ENCODE data around the gene ZSWIM6.

ZSWIM6 gene

DNA sequence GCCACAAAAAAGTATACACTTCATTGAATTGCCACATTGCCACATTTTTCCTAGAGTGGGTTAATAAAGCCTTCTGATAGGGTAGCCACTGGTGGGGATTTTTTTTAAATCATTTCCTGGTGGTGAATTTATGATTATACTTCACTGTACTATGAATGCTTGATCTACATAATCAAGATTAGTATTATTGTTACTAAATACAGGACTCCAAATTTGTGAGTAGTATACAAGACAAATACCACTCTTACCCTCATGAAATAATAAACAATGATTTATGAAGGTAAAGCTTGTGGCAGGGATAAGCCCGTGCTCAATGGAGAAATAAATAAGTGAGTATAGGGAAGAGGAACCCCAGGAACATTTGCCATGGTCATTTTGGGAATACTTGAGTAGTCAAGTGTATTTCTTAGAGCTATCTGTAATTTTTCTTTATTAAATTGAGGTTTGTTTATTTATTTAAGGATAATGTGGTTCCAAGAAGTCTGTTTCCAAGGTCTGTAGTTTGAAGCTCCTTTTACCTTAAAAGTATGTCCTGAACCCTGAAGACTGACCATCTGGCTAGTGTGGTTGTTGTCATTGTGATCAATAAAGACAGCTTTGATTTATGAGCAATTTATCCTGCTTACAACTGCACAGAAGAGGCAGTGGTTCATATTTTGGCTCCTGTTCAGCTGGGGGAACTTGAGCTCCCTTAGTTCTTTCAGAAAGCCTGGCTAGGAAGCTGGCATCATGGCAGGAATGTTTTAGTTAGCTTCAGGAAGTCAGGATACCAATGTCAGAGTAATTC is 118.6 kb downstream of the ZSWIM6 start:
- DNase-seq, result no peak

DNA sequence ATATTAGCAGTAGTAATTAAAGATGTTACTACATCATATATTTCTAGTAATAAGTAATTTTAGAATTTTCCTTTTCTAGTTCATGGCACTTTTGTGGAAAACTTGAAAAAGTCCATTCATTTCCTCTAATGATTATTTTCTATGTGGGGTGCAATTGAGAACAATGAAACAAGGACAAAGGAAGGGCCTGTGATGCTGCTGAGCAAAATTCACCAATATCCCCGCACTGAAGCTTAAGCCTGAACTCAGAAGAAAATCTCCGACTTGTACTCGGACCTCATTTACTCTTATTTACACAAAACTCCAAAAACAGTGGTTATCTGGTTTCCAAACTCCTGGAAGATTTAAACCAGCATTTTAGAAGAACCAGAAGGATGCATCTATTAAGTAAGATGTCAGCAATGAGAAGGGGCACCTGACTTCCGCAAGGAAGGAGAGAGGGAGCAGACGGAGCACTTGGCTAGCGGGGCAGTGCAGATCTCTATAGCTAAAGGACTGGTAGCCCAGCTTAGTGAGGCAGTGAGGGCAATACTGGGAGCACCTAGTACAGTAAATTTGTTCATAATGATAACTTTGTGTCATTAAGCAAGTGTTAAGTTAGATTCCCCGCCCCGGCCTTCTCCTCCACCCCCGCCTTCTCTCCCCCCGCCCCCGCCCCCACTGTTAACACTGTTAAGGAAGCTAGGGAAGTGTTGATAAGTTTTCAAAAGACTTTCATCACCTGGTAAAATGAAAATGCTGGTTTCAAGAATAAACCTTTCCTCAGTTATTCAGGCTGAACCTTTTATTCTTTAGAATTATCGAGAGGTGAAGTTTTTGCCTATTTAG is 123.3 kb downstream of the ZSWIM6 start:
- DNase-seq, result no peak

DNA sequence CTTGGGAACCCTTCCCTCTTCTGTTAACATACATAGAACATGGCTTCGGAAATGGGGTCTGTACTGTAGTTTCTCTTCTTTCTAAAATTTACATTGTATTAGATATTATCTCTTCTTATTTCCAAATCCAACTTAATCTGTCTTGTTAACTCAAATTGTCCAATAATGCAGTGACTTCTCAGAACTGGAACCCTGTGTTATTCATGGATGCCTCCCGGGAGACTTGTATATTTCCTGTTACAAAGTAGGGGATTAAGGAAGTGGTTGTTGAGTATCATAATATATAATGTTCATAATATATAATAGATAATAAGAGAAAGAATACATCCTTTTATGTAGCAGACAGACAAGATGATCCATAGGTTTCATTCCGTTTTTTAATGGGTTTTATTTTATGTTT is 128.4 kb downstream of the ZSWIM6 start:
- no peak for DNase-seq

DNA sequence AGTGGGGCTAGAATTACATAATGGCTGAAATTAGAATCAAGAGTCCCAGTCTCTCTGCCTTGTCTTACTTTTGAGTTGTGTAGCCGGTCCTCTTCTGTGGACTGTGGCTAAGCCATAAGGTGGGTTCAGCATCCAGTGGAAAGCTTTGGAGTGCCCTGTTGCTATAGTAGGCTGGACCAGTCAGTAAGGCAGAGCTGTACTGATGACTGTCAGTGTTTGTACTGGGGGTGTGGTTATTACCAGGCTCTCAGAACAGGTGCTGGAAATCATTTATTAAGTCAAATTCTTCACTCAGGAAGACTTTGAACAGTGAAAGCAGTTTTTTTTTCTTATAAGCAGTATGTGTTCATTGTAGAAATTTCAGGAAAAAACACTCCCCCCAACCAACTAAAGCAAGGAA is 129.4 kb downstream of the ZSWIM6 start:
- DNase-seq, result no peak

DNA sequence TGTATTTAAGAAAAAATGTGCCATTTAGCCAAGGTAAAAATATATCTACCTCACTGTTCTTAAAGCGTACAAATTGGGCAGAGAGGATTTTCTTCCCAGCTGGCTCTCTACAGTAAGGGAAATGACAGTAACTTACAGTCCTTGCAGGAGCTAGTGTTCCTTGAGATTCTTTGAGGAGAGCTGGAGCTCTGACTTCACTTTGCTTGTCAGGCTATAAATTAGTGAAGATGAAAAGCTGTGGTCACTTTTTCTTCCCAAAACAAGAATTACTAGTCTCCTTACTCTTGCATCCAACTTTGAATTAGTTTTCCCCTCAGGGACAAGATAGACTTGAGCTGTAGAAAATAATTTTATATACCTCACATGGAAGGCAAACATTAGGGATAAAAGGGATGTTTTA is 129.9 kb downstream of the ZSWIM6 start:
- no peak for DNase-seq

DNA sequence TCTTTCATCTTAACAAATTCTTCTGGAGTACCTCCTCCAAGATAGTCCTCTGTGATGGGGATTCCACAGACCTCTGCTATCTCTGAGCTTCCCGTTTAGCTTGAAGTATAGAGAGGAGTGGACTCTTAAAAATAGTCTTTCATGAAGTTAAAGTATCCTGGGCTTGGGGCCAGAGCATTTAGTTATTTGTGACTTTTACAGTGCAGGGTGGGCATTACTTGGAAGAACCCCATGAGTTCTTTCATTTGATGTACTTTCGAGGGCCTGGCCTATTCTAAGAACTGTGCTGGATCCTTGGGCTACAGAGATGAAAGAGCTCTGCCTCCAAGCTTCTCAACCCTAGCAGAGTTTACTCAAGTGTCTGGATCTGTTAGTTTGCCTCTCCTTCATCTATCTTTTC is 131.5 kb downstream of the ZSWIM6 start:
- DNase-seq, result no peak

DNA sequence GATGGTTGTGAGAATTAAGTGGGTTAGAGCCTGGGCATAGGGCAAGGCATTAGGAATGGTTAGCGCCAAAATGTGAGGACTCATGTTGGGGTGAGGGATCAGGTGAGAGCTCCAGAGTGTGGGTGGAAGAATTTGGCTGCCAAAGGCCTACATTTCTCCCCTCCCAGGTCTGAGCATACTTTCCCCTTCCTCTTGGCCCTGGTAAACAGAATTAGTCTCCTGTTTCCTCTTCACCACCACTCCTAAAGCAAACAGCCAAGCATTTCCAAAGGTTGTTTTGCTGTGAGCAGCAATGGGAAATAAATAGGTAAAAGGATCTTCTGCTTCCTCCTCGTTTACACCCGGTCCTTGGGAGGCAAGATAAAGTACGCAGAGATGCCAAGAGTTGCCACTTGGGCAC is 132.5 kb downstream of the ZSWIM6 start:
- no peak for DNase-seq

DNA sequence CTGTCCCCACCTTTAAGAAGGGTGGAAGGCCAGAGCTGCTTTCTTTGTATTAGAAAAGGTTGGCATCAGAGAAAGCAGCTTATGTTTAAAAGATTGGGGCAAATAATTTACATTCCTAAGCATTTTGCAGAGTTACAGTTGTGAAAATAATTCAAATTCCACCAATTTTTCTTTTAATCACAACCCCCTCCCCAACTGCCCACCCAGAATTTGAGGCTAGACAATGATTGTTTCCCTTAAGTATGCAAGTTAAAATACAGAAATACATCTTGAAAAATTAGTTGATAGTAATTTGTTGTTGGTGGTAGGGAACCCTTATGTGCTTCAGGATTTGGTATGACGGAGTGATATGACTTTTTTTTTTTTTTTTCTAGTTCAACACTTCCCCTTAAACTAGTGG is 133.0 kb downstream of the ZSWIM6 start:
- no peak for DNase-seq

DNA sequence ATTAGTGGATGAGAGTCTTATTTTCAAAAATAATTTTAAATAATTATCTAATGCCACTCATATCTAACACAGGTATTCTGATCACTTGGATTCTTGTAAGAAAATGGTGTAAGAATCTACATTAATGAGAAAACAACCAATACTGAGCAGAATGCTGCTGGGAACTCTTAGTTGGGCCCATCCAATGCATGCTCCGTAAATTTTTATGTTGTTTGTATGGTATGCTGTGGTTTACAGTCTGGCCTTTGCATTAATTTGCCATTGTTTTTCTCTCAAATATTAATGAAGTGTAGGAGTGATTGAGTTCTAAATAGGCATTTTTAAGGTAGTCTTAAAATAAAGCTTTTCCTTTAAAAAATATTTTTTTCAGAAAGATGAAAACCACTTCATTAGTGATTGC is 133.4 kb downstream of the ZSWIM6 start:
- DNase-seq, result no peak

DNA sequence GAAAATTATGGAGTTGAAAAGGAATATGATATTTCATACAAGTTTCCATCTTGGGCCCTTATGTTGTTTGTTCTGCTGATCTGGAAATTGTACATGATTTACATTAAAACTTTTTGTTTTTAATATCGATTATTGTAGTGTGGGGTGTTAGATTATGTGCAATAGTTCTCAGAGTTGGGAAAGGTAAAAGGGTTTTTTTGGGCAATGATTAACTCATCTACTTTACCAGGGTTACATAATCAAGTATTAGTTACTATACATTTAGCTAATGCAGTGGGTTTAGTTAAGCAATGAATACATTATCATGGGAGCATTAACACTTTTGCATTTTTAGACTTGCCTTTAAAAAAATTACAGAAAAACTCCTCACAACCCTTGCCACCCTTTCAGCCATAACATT is 134.0 kb downstream of the ZSWIM6 start:
- DNase-seq, result no peak

DNA sequence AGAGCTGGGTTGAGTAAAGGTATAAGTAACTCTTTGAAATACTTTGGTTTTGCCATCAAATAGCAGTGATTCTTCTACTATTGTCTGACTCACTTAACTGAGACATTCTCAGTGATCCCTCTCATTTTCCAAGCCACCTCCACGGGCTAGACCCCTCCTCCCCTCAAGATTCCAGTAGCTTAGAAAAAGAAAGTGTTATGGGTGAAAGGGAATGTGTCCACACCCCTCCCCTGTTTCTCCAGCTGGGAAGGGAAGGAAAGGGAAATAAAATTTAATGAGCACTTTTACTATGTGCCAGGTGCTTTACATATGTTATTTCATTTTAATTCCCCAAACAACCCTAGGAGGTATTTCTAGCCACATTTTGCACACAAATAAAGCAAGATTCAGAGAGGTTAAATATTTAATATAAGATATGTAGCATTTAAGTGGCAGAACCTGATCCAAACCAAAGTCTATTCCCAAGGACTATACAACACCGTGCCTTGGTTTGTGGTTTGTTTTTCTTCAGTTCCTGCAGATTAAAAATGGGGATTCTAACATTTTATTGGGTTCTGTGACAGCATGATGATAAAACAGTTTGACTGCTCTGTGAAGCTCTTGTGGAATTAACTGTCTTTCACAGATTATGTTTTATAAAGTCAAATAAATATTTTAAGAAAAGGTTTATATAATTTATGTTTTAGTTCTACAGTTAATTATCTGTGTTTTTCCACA is 135.9 kb downstream of the ZSWIM6 start:
- DNase-seq, result no peak

DNA sequence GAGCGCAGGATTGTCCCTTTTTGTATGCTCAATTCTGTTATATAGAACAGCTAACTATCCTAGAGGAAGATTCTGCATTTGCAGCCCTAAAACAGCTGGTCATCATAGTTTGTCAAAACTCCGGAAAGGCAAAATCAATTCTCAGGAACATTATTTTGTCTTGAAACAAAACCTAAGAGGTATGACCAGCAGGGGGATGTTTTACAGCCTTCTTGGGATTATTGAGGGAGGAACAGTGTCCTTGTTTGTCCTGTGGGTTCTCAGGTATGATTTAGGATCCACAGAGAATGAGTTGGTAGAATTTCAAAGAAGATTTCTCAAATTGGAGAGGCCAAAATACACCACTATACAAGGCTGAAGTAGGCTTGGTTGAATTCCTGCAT is 136.4 kb downstream of the ZSWIM6 start:
- no peak for DNase-seq

DNA sequence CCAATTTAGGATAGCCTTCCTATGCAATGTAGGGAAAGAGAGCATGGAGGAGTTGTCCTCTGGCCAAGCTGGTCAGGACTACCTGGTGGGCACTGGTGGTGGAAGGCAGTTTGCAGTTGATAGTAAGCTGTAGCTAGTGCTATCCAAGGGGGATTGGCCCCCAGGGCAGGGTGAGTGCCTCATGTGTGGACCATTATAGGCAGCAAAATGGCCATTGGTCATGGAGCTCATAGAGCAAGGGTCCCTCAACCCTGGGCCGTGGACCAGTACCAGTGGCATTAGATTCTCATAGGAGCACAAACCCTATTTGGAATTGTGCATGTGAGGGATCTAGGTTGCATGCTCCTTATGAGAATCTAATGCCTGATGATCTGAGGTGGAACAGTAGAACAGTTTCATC is 139.3 kb downstream of the ZSWIM6 start:
- DNase-seq, result no peak

DNA sequence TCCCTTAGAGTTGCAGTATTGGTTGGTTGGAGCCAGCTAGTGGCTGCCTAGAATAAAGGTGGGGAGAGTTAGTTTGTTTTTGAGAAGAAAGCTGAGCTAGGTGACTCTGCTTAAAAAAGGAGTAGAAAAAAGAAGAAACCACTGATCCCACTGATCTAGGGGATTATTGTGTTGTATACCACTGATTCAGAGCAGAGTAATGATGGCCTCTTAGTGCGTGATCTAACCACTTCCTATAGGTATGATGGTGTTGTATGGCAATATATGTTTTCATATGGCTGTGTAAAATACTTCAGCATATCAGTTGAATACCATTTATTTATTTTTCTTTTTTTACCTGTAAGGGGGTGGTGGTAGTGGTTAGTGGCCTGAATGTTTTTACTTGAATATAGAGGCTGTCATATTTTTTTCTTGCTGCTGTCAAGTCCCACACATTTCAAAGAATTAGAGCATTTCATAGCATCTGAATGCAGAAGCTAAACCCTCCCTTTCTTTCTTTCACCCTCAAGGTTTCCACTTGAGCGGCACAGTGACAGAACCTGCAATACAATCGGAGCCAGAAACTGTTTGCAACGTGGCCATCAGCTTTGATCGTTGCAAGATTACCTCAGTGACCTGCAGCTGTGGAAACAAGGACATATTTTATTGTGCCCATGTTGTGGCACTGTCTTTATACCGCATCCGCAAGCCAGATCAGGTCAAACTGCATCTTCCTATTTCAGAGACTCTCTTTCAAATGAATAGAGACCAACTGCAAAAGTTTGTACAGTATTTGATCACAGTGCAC is 140.3 kb downstream of the ZSWIM6 start:
- DNase-seq, result no peak

DNA sequence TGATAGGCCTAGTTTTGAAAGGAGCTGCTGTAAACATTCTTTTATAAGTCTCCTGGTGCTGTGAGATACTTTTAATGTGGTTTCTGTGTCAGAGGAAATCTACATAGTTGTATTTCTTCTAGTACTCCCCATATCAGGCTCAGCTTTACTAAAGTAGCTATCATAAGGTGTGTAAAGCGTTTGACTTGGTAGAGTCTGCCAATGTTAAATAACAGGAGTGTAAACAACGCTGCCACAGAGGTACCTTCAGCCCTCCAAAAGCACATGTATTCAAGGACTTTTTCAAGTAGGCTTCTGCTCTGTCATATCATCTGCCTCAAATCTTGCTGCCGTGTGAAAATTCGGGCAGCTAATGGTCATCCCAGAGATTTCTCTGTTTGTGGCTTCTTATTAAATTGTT is 142.7 kb downstream of the ZSWIM6 start:
- no peak for DNase-seq

DNA sequence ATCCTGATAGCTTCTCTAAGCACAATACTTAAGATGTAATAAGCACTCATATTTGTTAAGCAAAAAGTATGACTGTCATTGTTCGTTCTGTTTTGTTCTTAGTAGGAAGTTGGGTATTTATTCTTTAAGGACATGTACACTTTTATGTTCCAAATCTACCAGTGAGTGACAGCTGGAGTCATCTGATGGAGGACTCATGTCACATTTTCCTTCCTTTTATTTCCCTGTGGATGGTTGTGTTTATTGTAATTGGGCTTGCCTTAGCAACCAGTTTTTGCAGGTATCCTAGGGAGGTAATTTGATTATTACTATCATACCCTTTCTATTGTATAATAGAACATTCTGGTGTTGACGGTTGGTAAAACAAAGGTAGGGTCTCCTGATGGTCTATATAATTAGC is 145.7 kb downstream of the ZSWIM6 start:
- DNase-seq, result no peak

DNA sequence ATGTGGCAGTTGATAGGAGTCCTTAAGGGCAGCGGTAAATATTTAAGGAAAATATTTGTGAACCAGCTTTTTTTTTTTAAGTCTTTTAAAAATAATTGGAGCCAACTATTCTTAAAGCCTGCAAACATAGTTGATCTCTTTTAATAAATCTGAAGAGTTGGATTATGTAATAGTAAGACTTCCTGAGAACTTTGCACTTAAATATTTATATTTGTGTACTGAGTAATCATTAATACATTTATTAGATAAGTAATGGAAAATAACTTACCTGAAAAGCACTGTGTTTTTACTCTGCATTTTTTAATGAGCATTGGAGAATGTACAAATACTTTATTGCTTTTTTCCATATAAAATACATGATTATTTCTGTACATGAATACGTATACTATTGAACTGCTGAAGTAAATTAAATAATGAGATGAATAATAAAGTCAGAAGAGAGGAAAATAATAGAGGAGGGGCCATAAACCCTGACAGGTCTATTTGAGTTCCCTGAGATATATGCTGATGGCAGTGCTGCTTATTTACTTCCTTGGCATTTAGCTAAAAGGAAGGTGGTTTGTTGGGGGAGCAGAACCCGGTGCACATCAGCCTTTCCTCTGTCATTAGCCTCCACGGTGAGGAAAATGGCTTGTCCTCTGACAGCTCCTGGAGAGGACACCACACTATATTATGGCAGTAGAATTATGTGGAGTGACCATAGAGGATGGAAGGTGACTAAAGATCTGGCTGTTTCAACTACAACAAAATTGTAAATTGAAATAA is 148.0 kb downstream of the ZSWIM6 start:
- no peak for DNase-seq

DNA sequence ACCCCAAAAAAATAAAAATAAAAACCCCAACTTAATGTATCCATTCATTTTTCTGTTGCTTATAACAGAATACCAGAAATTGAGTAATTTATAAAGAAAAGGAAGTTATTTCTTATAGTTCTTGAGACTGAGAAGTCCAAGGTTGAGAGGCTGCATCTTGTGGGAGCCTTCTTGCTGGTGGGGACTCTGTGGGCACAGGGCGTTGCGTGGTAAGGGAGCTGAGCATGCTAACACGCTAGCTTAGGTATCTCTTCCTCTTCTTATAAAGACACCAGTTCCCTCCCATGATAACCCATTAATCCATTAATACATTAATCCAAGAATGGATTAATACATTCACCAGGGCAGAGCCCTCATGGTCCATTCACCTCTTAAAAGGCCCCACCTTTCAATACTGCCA is 150.9 kb downstream of the ZSWIM6 start:
- no peak for DNase-seq

DNA sequence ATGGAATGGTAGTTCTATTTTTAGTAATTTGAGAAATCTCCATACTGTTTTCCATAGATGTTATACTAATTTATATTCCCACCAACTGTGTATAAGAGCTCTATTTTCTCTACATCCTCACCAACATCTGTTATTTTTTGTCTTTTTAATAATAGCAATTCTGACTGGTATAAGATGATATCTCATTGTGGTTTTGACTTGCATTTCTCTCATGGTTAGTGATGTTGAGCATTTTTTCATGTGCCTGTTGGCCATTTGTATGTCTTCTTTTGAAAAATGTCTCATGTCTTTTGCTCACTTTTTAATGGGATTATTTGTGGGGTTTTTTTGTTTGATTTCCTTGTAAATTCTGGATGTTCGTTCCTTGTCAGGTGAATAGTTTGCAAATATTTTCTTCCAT is 154.4 kb downstream of the ZSWIM6 start:
- DNase-seq, result no peak

DNA sequence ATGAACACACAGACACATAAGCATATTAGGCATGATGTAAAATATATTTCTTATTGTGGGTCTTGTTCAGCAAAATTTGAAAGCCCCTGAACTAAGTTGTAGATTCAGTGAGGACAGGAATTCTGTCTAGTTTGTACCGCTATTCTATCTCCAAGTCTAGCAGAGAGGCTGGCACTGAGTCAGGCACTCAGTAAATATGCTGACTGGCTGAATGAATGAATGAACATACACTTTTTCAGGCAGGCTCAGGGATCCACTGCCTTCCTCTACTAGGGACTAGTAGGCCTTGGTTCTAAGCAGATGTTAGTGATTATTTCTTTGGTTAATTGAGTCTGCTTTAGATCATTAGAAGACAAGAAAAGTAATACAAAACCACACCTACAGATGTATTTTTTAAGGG is 157.5 kb downstream of the ZSWIM6 start:
- DNase-seq, result no peak

DNA sequence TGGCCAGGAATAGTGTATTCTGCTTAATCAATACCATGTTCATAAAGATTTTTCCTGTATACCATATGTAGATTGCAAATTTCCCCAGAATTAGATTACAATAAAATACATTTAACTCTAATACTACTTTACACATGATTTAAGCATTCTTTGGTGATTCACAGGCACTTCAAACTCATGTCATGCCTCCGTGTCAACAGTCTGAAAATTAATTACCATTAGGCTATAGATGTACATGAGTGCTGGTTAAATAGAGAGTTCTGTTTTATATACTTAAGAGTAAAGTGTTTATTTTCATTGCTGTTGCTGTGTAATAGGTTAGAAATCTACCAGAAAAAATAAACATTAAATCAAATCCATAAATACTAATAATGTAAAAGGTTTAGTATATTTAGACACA is 159.8 kb downstream of the ZSWIM6 start:
- no peak for DNase-seq

DNA sequence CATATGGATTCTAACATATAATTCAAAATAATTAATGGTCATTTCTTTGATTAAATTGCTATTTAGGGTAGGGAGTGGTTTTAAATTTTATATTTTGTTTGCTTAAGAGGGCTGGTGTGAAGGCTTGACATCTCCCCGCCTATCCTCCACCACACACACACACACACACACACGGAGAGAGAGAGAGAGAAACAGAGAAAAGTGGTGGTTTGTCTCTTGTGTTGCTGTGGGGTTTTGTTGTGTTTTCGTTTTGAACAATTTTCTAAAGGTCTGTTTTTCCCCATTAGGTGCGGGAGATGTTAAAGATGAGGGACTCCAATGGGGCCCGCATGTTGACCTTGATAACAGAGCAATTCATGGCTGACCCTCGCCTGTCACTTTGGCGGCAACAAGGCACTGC is 161.9 kb downstream of the ZSWIM6 start:
- DNase-seq, result no peak

All from activated CD4-positive, alpha-beta T cell treated with anti-CD3 and anti-CD28 coated beads for 48 hours (primary cell).